ENCODE data around the gene GPAT2.
"Not testable (repeated sequence)": the region's sequence is repeated elsewhere in the genome, so short reads cannot be mapped to it uniquely, and the experiment has no call there.

Gene GPAT2

GRCh38 chr2:96022126-96022525 is 12.6 kb downstream of the GPAT2 start:
- DNase-seq = not testable (repeated sequence)

DNA sequence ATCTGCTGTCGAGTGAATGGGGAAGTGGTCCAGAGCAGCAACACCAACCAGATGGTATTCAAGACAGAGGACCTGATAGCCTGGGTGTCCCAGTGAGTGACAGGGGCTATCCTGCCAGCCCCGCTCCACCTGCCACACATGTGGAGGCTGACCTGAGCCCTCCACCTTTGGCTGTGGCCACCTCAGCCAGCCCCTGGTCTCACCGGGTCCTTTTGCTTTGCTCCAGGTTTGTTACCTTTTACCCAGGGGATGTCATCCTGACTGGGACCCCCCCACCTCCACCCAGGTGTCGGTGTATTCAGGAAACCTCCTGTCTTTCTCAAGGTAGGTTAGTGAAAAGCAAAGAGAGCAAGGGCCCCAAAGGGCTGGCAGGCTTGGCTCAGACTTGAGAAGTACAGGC is 13.6 kb downstream of the GPAT2 start:
- DNase-seq = not testable (repeated sequence)

DNA sequence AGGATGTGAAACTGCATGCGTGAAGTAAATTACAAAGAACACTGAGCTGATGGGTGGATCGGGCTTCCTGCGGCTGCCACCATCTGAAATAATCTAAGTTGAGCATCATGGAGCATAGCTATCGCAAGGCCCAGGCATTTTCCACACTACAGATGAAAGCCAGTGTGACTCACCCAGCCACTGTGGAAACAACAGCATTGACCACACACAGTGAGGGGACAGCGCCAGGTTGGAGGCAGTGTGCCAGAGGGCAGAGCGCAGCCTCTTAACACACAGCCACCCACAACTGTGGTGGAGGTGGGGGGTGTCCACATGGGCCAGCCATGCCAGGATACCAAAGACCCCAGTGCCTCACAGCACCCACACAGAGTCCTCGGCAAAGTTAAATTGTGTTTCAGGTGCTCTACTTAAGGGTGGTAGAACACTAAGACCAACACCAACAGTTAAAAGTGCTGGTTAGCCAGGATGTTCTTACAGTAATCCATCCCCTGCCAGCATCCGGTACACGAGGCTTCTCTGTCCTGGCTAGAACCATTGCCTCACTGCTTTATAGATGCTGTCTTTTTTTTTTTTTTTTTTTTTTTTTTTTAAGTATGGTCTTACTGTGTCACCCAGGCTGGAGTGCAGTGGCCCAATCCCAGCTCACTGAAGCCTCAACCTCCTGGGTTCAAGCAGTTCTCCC is 14.7 kb downstream of the GPAT2 start:
- DNase-seq = not testable (repeated sequence)

DNA sequence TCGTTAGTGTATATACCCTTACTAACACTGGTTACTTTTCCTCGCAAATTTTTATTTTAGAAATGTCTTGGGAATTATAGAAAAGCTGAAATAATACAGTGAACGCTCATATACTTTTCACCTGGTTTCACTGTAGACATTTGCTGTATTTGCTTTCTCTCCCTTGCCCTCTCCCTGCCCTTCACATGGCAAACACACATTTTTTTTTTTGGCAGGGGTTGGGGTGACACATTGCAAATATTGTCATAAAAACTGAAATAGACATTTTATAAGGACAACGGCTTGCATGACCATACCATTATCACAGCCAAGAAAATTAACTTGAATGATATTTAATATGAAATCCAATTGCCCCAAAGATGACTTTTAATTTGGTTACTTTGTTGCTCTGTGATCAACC is 18.4 kb downstream of the GPAT2 start:
- DNase-seq = not testable (repeated sequence)

DNA sequence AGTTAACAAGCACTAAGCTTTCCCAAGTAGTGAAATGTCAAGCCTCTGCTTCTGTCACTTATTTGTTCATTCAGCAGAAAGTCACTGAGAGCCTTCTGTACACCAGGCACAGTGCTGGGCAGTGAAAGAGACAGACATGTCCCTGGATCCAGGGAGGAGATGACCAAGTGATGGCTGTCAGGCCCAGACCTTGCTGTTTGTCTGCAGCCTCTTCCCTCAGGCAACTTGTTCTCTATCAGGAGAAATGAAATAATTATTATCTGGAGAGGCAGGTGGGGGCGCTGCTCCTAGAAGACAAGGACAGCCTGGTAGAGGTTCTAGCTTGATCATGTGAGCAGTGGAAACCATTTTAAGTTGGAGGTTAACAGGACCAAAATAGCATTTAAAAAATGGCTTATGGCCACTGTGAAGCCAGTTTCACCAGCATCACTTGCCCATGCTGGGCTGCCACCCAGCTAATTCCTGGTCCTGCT is 21.9 kb downstream of the GPAT2 start:
- DNase-seq = not testable (repeated sequence)

- not testable (repeated sequence) for DNase-seq
Measured at GRCh38 chr2:96012086-96012791, 22.5 kb downstream of the GPAT2 start.

GRCh38 chr2:96011129-96011455 is 23.6 kb downstream of the GPAT2 start:
- DNase-seq = not testable (repeated sequence)

- not testable (repeated sequence) for DNase-seq
Measured at GRCh38 chr2:96010320-96011128, 24.2 kb downstream of the GPAT2 start.

- DNase-seq = not testable (repeated sequence)
Measured at GRCh38 chr2:96009833-96010232, 24.9 kb downstream of the GPAT2 start.

- DNase-seq = not testable (repeated sequence)
Measured at GRCh38 chr2:96008051-96008450, 26.7 kb downstream of the GPAT2 start.

GRCh38 chr2:96006248-96006647 is 28.5 kb downstream of the GPAT2 start:
- DNase-seq = not testable (repeated sequence)

GRCh38 chr2:95992520-95993272 is 42.0 kb downstream of the GPAT2 start:
- not testable (repeated sequence) for DNase-seq

DNA sequence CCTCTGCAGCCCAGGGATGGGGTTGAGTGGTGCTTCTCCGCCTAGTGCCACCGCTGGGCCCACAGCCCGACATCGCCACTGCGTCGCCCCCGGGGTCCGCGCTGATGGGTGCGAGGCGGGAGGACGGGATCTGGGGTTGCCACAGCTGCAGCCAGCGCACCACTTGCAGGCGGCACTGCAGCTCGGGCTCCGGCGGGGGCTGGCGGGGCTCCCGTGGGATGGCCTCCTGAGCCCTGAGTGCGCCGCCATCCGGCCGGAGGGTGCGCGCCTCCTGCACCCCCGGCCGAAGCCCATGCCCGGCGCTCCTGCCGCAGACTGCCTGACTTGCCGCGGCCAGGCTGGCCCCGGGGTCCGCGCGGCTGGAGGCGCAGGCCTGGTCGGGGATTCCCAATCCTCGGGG is 42.6 kb downstream of the GPAT2 start:
- DNase-seq = not testable (repeated sequence)

DNA sequence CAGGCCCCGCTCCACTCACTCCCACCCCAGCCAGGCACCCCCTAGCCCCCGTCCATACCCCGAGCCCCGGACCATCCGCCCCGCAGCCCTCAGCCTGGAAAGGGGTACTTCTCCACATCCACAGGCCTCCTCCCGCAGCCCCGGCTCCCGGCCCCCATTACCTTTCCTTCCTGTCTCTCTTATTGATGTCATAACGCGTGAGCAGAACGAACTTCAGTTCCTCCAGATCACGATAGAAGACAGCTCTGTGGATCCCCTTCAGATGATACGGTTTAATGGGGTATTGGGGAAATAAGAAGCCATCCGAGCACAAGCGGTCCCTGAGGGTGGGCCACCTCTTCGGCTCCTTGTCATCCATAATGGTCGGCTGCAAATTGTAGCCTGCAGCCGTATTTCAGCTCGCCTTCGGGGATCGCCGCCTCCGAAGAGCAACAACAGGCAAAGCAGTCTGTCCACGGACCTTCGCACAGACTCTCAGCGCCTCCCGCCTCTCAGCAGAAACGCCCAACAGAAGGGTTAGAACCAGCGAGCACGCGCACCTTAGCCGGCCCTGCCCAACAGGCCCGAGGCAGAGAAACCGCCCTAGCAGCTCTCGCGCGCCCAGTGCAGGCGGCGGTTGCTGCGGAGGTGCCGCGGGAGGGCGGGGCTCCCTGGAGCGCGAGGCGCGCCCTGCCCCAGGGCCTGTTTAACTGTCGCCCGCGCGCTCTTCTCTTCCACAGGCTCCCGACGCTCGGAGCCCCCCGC is 43.2 kb downstream of the GPAT2 start, which contains the start of gene ANKRD36C:
TSS of gene ANKRD36C (minus strand) at position 474 of the 744 bp plus-strand sequence. CDS start at position 358, 116 bp downstream.
- DNase-seq = not testable (repeated sequence)

DNA sequence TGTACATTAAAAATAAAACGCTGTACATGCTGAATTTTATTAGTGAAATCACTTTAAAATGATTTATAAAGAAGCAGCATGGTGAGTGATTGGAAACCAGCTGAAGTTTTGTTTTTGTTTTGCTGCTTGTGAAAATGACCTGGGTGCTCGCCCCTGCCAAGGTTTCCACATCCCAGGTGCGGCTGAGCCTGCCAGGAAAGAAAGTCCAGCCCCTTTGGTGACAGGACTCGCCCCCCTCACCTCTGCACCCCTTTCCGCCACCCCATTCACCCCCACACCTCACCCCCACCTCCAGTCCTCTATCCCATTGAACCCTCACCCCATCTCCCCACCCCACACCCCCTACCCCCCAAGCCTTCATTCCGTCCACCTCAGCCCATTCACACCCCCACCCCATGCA is 43.8 kb downstream of the GPAT2 start:
- not testable (repeated sequence) for DNase-seq

All from KG1 (cell line).